ENCODE measurements around the gene ERAS.

Gene ERAS

DNA sequence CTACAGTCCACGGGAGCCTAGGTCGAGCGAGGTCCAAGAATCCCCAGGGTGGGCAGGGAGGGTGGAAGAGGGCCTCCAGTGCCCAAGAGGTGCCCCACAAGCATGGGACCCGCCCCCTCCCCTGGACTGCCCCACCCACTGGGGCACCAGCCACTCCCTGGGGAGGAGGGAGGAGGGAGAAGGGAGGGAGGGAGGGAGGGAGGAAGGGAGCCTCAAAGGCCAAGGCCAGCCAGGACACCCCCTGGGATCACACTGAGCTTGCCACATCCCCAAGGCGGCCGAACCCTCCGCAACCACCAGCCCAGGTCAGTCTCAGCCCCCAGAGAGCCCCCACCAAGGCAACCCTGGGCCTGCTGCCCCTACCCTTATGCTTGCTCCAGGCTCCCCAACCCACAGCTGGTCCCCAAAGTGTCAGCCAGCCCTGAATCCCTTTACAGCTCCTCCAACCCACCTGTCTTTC lies 39.9 kb upstream of the ERAS start, which contains the start of gene GATA1:
Gene GATA1, plus strand, starts transcription at position 250 of the 460 bp plus-strand sequence. CDS start 4,520 bp downstream, outside the sequence.
- H3K9me2 ChIP-seq (replicated peaks; ENCODE audit: low read depth, low read length), result no peaks in the 10 kb centered on the region
- no peak within 1 kb of the TSS for H3K4me3 ChIP-seq (ENCODE audit: low read length, poor library complexity, severe bottlenecking)
- H3F3A ChIP-seq (ENCODE audit: low read depth), result no peaks in the 10 kb centered on the region
- no peaks in the 10 kb centered on the region for H3K9me3 ChIP-seq (ENCODE audit: insufficient read depth, low read depth, low read length)
- H3K27me3 ChIP-seq (ENCODE audit: insufficient read depth, low read length, poor library complexity, severe bottlenecking), result no peaks in the 10 kb centered on the region
- TF ChIP-seq, protein P1, sequence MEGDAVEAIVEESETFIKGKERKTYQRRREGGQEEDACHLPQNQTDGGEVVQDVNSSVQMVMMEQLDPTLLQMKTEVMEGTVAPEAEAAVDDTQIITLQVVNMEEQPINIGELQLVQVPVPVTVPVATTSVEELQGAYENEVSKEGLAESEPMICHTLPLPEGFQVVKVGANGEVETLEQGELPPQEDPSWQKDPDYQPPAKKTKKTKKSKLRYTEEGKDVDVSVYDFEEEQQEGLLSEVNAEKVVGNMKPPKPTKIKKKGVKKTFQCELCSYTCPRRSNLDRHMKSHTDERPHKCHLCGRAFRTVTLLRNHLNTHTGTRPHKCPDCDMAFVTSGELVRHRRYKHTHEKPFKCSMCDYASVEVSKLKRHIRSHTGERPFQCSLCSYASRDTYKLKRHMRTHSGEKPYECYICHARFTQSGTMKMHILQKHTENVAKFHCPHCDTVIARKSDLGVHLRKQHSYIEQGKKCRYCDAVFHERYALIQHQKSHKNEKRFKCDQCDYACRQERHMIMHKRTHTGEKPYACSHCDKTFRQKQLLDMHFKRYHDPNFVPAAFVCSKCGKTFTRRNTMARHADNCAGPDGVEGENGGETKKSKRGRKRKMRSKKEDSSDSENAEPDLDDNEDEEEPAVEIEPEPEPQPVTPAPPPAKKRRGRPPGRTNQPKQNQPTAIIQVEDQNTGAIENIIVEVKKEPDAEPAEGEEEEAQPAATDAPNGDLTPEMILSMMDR (conservative IDR thresholded peaks at IDR 0.05; ENCODE audit: low read length), result no peak
- TF ChIP-seq EZH2phosphoT487 (IDR thresholded peaks at IDR 0.05; ENCODE audit: borderline replicate concordance), result no peak
- no peak within 1 kb of the TSS for H2AFZ ChIP-seq (ENCODE audit: low read length)
- no peaks in the 10 kb centered on the region for H3K36me3 ChIP-seq (ENCODE audit: insufficient read depth, low read length)
- no peak within 1 kb of the TSS for H3K9ac ChIP-seq (ENCODE audit: low read depth, low read length, poor library complexity, severe bottlenecking)
- H3K4me1 ChIP-seq (ENCODE audit: insufficient read depth, low read length, poor library complexity, severe bottlenecking), result no peaks in the 10 kb centered on the region
- no peaks in the 10 kb centered on the region for H4K20me1 ChIP-seq (ENCODE audit: insufficient read depth, low read length, poor library complexity, severe bottlenecking)
- H3K79me2 ChIP-seq (ENCODE audit: insufficient read depth, low read length), result no peaks in the 10 kb centered on the region
- H3K4me2 ChIP-seq (ENCODE audit: low read depth, low read length, poor library complexity, severe bottlenecking), result no peak within 1 kb of the TSS

GRCh38 chrX:48786825-48787504 lies 39.3 kb upstream of the ERAS start:
- Histone ChIP-seq H3K9me2 (replicated peaks; ENCODE audit: low read depth, low read length) (no peaks in the 10 kb centered on the region), H3K27me3 (ENCODE audit: insufficient read depth, low read length, poor library complexity, severe bottlenecking) (no peaks in the 10 kb centered on the region), H3K4me3 (ENCODE audit: low read length, poor library complexity, severe bottlenecking) (no peak overlapping the region), H3K79me2 (ENCODE audit: insufficient read depth, low read length) (no peaks in the 10 kb centered on the region), H3K4me1 (ENCODE audit: insufficient read depth, low read length, poor library complexity, severe bottlenecking) (no peaks in the 10 kb centered on the region), H3K9ac (ENCODE audit: low read depth, low read length, poor library complexity, severe bottlenecking) (no peak overlapping the region), H3K9me3 (ENCODE audit: insufficient read depth, low read depth, low read length) (no peaks in the 10 kb centered on the region), H3F3A (ENCODE audit: low read depth) (no peaks in the 10 kb centered on the region), H3K36me3 (ENCODE audit: insufficient read depth, low read length) (no peaks in the 10 kb centered on the region), H4K20me1 (ENCODE audit: insufficient read depth, low read length, poor library complexity, severe bottlenecking) (no peaks in the 10 kb centered on the region), H2AFZ (ENCODE audit: low read length) (no peak overlapping the region), H3K4me2 (ENCODE audit: low read depth, low read length, poor library complexity, severe bottlenecking) (no peak overlapping the region)
- TF ChIP-seq EZH2phosphoT487 (IDR thresholded peaks at IDR 0.05; ENCODE audit: borderline replicate concordance), result no peak
- TF ChIP-seq, protein P1 (conservative IDR thresholded peaks at IDR 0.05; ENCODE audit: low read length), result no peak

DNA sequence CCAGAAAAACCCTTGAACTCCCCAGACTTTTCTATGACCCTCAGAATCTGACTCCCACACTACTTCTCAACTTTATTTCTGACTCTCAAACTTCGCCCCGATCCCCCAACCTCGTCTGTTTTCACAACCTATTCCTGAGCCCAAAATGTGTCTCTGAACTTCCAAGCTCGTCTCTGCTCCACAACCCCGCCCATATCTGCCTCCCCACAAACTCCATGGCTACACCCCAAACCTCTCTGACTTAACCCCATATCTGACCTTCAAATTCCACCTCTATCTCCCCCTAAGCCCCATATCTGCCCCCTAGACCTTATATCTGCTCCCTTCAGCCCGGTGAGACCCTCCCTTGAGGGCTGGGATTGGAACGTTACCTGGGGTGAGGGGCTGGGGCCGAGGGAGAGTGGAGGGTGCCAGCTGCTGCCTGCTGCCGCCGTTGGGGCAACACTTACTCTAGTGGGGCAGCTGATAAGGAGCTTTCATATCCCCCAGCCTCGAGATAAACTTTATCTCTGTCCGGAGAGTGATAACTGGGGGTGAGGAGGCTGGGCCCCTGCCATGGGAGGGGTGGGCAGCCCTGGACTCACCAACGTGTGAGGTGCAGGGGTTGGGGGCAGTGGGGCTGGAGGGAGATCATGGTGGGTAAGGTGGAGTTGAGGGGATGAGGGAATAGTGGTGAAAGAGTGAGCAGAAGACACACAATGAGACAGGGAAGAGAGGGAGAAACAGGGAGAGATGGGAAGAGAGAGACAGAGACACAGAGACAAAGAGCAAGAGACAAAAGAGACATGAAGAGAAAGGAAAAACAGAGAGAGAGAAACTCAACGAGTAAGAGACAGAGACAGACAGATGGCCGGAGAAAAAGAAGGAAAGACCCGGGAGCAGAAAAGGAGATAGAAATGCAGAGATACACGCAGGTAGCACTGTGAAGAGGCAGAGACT lies 38.5 kb upstream of the ERAS start:
- no peak overlapping the region for H2AFZ ChIP-seq (ENCODE audit: low read length)

More for the DNA sequence above, 38.5 kb upstream of the ERAS start:
- Histone ChIP-seq H3K4me1 (ENCODE audit: insufficient read depth, low read length, poor library complexity, severe bottlenecking) (no peaks in the 10 kb centered on the region), H3K36me3 (ENCODE audit: insufficient read depth, low read length) (no peaks in the 10 kb centered on the region), H3K27me3 (ENCODE audit: insufficient read depth, low read length, poor library complexity, severe bottlenecking) (no peaks in the 10 kb centered on the region), H4K20me1 (ENCODE audit: insufficient read depth, low read length, poor library complexity, severe bottlenecking) (no peaks in the 10 kb centered on the region), H3K79me2 (ENCODE audit: insufficient read depth, low read length) (no peaks in the 10 kb centered on the region), H3K4me3 (ENCODE audit: low read length, poor library complexity, severe bottlenecking) (no peak overlapping the region), H3K4me2 (ENCODE audit: low read depth, low read length, poor library complexity, severe bottlenecking) (no peak overlapping the region), H3K9me2 (replicated peaks; ENCODE audit: low read depth, low read length) (no peaks in the 10 kb centered on the region), H3K9me3 (ENCODE audit: insufficient read depth, low read depth, low read length) (no peaks in the 10 kb centered on the region), H3F3A (ENCODE audit: low read depth) (no peaks in the 10 kb centered on the region), H3K9ac (ENCODE audit: low read depth, low read length, poor library complexity, severe bottlenecking) (no peak overlapping the region)
- TF ChIP-seq, protein P1 (conservative IDR thresholded peaks at IDR 0.05; ENCODE audit: low read length), result no peak
- no peak for TF ChIP-seq EZH2phosphoT487 (IDR thresholded peaks at IDR 0.05; ENCODE audit: borderline replicate concordance)

All from Loucy (cell line).